Measurements from ENCODE around the gene ZNF813. TPM values are rescaled to one million over a fixed set of nuclear protein-coding genes. Genes with fewer than 3 reads are reported as not detected.

ZNF813 gene
- total and polyA plus RNA-seq, 9 of the 15 experiments (the other 6 are each of a cell fraction or from before 2014, with no cell fraction given) = 1.3 to 8.0 (median 5.3) TPM

- peaks cover 0 to 17% of the 10 kb centered on the region in 2 experiments; a peak in 2 of 5 replicates for H3K27me3 ChIP-seq (ENCODE audit: control insufficient read depth in 2 of 2, insufficient read depth in 2 of 2, low read length in 2 of 2)
- in situ Hi-C loops (cut with MboI) (no loop called here), intact Hi-C loops (cut with micrococcal nuclease) (no loop called here)
- no peak for TF ChIP-seq SMAD1 (IDR thresholded peaks at IDR 0.05; ENCODE audit: low read depth, low read length, partially characterized antibody)
- no peak for TF ChIP-seq RBFOX2 (IDR thresholded peaks at IDR 0.05; ENCODE audit: low read depth, low read length)
- no peak for TF ChIP-seq NFXL1 (CRISPR knock-in tag; IDR thresholded peaks at IDR 0.05)
- BruUV-seq (replicated peaks) = no TSS peak
- POLR2A ChIA-PET = no interaction called here
- H3K4me2 ChIP-seq (ENCODE audit: insufficient read depth, low read length) = no peak overlapping the region
- H3K9me1 ChIP-seq (ENCODE audit: control insufficient read depth, insufficient read depth, low read length) = no peaks in the 10 kb centered on the region
- no peaks in the 10 kb centered on the region for H3K36me3 ChIP-seq (ENCODE audit: control insufficient read depth, insufficient read depth, low read length)
- CTCF ChIA-PET (ENCODE audit: low intra/inter-chr PET ratio) = no interaction called here
- no peak for FAIRE-seq
- H3K4me3 ChIP-seq = no peak overlapping the region
- no peak overlapping the region for H3K9ac ChIP-seq (ENCODE audit: insufficient read depth in 1 of 2, low read depth in 2 of 2, low read length in 2 of 2)
- no peak overlapping the region for H2AFZ ChIP-seq (ENCODE audit: low read depth, low read length)
- no peak for DNase-seq (ENCODE audit: extremely low read depth in 1 of 4, low spot score in 3 of 4)
- no peaks in the 10 kb centered on the region for H4K20me1 ChIP-seq (replicated peaks; ENCODE audit: control insufficient read depth, insufficient read depth, low read length)
- H3K27ac ChIP-seq (ENCODE audit: extremely low read depth, low read depth, low read length) = no peak overlapping the region
- peaks cover 0 to 9% of the 10 kb centered on the region in 2 experiments; a peak in 2 of 5 replicates for H3K4me1 ChIP-seq (replicated peaks in 1 of 2; ENCODE audit: control insufficient read depth in 2 of 2, insufficient read depth in 2 of 2, low read length in 2 of 2)
- H3K79me2 ChIP-seq (ENCODE audit: control insufficient read depth, insufficient read depth, low read length) = no peaks in the 10 kb centered on the region
- H3K9me3 ChIP-seq (replicated peaks; ENCODE audit: control insufficient read depth, insufficient read depth, low read depth, low read length) = no peaks in the 10 kb centered on the region
- no peak for ATAC-seq
Observed at GRCh38 chr19:53536225-53536548, 68.7 kb downstream of the ZNF813 start.

GRCh38 chr19:53537121-53537520 is 69.6 kb downstream of the ZNF813 start:
- no peak overlapping the region for H3K9ac ChIP-seq (ENCODE audit: insufficient read depth in 1 of 2, low read depth in 2 of 2, low read length in 2 of 2)
- no peak for FAIRE-seq
- H3K4me3 ChIP-seq = no peak overlapping the region
- H3K9me3 ChIP-seq (replicated peaks; ENCODE audit: control insufficient read depth, insufficient read depth, low read depth, low read length) = no peaks in the 10 kb centered on the region
- ChIA-PET POLR2A (no interaction called here), CTCF (ENCODE audit: low intra/inter-chr PET ratio) (no interaction called here)
- no peaks in the 10 kb centered on the region for H3K36me3 ChIP-seq (ENCODE audit: control insufficient read depth, insufficient read depth, low read length)
- no TSS peak for BruUV-seq (replicated peaks)
- no peak overlapping the region for H3K27ac ChIP-seq (ENCODE audit: extremely low read depth, low read depth, low read length)
- H3K27me3 ChIP-seq (ENCODE audit: control insufficient read depth in 2 of 2, insufficient read depth in 2 of 2, low read length in 2 of 2) = peaks cover 0 to 17% of the 10 kb centered on the region in 2 experiments; a peak in 2 of 5 replicates
- in situ Hi-C loops (cut with MboI) = no loop called here
- no peaks in the 10 kb centered on the region for H3K9me1 ChIP-seq (ENCODE audit: control insufficient read depth, insufficient read depth, low read length)
- H4K20me1 ChIP-seq (replicated peaks; ENCODE audit: control insufficient read depth, insufficient read depth, low read length) = no peaks in the 10 kb centered on the region
- H3K79me2 ChIP-seq (ENCODE audit: control insufficient read depth, insufficient read depth, low read length) = no peaks in the 10 kb centered on the region
- no peak for TF ChIP-seq ZBTB9 (CRISPR knock-in tag; IDR thresholded peaks at IDR 0.05)
- DNase-seq (ENCODE audit: extremely low read depth in 1 of 4, low spot score in 3 of 4) = no peak
- WGBS (ENCODE audit: insufficient coverage, low coverage, missing lambda C conversion rate) = 3% methylated on average over 11 of the region's 11 CpGs
- H2AFZ ChIP-seq (ENCODE audit: low read depth, low read length) = no peak overlapping the region
- H3K4me1 ChIP-seq (replicated peaks in 1 of 2; ENCODE audit: control insufficient read depth in 2 of 2, insufficient read depth in 2 of 2, low read length in 2 of 2) = peaks cover 0 to 9% of the 10 kb centered on the region in 2 experiments; a peak in 2 of 5 replicates
- ATAC-seq = no peak
- intact Hi-C loops (cut with micrococcal nuclease) = no loop called here
- H3K4me2 ChIP-seq (ENCODE audit: insufficient read depth, low read length) = no peak overlapping the region

All from K562 (cell line).